Brain microvascular endothelial cell (primary cell): ENCODE results near the gene PPP3CA.
A peak's percentile ranks its signal among the peaks of the same experiment; 100 is the strongest.

Experiments used
- DNase-seq: peaks from one replicate; pipeline ENCODE4 v3.0.0-alpha.2; 2020
- H3K27ac ChIP-seq: fragments of 250-450 bp; sonication (Bioruptor Pico); 2 replicates; pipeline ENCODE4 v1.5.1; 2020; ENCODE audit warnings: mild to moderate bottlenecking, moderate library complexity
- H3K27me3 ChIP-seq: fragments of 250-450 bp; sonication (Bioruptor Pico); replicated peaks from 2 replicates; pipeline ENCODE4 v1.5.1; 2020; ENCODE audit warnings: mild to moderate bottlenecking
- H3K36me3 ChIP-seq: fragments of 250-450 bp; sonication (Bioruptor Pico); replicated peaks from 2 replicates; pipeline ENCODE4 v1.5.1; 2020; ENCODE audit warnings: mild to moderate bottlenecking
- H3K4me3 ChIP-seq: 2 replicates; pipeline ENCODE4 v1.5.1; 2011; ENCODE audit warnings: low read depth, mild to moderate bottlenecking, control low read depth, low read length, moderate library complexity
- in situ Hi-C: cut with HindIII; loops from 2 replicates; pipeline ENCODE4 v1.10.0; 2017; ENCODE audit warnings: low sequenced_read_pairs, low pct_ligation_motif_present
- TF ChIP-seq, protein P1 (sequence below): IDR thresholded peaks from 2 replicates; pipeline ENCODE4 v1.5.1; 2011; ENCODE audit warnings: low read depth, mild to moderate bottlenecking, moderate library complexity, low read length, control low read depth, inconsistent platforms; ENCODE audit errors: missing control alignments

The PPP3CA gene

DNA sequence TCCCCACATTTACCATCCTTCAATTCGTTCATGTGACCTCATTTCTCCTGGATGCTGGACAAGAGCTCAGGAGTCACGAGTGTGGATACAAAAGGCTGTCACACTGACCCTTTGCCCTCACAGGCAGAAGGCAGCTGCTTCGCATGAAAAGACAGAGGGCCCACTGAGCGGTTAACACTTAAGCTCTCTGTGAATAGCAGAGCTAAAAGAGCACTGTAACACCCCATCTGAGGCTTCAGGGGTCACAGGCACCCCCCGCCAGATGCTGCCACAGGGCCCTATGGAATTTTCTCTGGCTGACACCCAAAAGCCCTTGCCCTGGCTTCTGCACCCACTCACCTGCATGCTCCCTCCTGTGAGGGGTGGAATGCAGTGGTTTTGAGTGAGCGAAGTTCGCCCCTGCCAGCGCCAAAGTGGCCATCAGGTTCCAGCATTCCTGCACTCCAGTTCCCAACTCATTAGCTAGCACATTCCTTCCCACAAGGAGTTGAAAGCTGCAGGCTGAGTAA is 360.9 kb downstream of the PPP3CA start:
- Histone ChIP-seq H3K27me3 (no peaks in the 10 kb centered on the region), H3K27ac (no peak overlapping the region), H3K4me3 (no peak overlapping the region), H3K36me3 (no peaks in the 10 kb centered on the region)
- DNase-seq, result peak; percentile 7
- in situ Hi-C loops, result no loop called here
- TF ChIP-seq, protein P1, sequence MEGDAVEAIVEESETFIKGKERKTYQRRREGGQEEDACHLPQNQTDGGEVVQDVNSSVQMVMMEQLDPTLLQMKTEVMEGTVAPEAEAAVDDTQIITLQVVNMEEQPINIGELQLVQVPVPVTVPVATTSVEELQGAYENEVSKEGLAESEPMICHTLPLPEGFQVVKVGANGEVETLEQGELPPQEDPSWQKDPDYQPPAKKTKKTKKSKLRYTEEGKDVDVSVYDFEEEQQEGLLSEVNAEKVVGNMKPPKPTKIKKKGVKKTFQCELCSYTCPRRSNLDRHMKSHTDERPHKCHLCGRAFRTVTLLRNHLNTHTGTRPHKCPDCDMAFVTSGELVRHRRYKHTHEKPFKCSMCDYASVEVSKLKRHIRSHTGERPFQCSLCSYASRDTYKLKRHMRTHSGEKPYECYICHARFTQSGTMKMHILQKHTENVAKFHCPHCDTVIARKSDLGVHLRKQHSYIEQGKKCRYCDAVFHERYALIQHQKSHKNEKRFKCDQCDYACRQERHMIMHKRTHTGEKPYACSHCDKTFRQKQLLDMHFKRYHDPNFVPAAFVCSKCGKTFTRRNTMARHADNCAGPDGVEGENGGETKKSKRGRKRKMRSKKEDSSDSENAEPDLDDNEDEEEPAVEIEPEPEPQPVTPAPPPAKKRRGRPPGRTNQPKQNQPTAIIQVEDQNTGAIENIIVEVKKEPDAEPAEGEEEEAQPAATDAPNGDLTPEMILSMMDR, result no peak

DNA sequence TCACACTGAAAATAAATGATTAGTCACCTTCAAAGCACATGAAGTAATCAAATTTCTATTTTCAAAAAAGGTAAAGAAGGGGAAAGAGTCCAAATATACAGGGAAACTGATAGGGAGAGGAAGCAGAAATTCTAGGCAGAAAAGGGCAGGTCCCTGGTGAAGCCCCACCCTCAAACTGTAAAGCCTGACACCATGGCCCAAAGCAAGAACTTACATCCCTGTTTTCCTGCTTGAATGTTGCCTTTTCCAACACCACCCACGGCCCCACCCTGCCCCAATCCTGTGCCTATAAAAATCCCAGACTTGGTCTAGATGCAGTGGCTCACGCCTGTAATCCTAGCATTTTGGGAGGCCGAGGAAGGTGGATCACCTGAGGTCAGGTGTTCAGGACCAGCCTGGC is 361.8 kb downstream of the PPP3CA start:
- Histone ChIP-seq H3K27ac (peak overlapping the region; percentile 87), H3K4me3 (no peak overlapping the region), H3K27me3 (no peaks in the 10 kb centered on the region), H3K36me3 (no peaks in the 10 kb centered on the region)
- in situ Hi-C loops, result no loop called here
- DNase-seq, result no peak
- TF ChIP-seq, protein P1, result no peak

DNA sequence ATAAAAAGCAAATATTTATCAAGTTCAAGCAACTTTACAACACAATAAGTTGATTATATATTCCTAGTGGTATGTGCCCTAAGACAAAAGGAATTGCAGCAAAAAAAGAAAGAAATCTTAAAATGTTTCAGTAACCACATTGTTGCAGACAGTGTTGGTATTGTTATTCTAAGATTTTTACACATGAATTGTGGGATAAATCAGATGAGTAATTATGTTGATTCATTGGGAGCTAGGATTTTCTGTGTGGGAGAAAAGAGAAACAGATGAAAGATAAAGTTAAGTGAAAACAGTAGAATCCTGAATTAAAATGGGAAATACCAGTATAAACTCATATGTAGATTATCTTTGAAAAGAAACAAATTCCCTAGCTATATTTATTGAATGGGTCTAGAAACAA is 362.4 kb downstream of the PPP3CA start:
- Histone ChIP-seq H3K36me3 (no peaks in the 10 kb centered on the region), H3K27me3 (no peaks in the 10 kb centered on the region), H3K27ac (peak overlapping the region; percentile 87), H3K4me3 (no peak overlapping the region)
- DNase-seq, result no peak
- TF ChIP-seq, protein P1, result no peak
- in situ Hi-C loops, result no loop called here

DNA sequence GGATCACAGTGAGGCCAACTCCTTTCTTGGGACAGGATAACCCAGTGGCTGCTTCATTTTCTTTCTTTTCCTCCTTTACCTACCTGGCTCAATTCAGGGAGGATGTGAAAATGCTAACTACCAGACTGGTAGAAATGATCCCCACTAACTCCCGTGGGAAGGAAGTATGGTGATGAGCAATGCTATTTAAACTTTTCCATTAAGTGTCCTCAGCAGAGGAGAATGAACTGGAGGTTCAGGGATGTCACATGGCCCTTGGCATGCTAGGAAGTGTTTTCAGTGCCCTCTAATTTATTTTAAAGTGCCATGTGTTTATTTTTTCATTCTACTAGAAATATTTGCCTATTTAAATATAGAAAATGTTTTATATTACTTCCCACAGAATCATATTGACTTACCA is 363.9 kb downstream of the PPP3CA start:
- TF ChIP-seq, protein P1, result no peak
- Histone ChIP-seq H3K36me3 (no peaks in the 10 kb centered on the region), H3K27me3 (no peaks in the 10 kb centered on the region), H3K4me3 (no peak overlapping the region), H3K27ac (no peak overlapping the region)
- no peak for DNase-seq
- in situ Hi-C loops, result no loop called here

DNA sequence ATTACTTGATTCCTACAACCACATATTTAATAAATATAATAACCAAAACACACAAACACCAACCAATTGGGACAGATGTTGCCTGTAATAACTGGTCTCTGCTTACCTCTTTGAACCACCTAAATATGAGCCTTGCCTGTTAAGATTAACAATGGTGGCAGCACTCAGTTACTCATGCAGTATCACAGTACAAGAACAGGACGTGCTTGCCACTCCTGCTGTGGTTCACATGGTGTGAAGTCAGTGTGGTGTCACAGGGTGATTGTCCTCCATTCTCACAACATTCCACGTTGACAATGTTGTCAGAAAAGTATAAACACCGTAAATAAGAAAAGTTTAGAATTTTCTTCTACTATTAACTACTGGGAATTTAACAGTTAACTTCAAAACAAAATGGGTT is 365.0 kb downstream of the PPP3CA start:
- TF ChIP-seq, protein P1, result no peak
- peak; percentile 11 for DNase-seq
- H3K36me3 ChIP-seq, result no peaks in the 10 kb centered on the region
- H3K27ac ChIP-seq, result no peak overlapping the region
- no peak overlapping the region for H3K4me3 ChIP-seq
- in situ Hi-C loops, result no loop called here
- H3K27me3 ChIP-seq, result no peaks in the 10 kb centered on the region
